Stimulated activated CD4-positive, alpha-beta T cell treated with anti-CD3 and anti-CD28 coated beads, Interleukin-2, amount 100 ng/mL, for 48 hours (primary cell): ENCODE results near the gene ARL15.

Source experiments
- DNase-seq, 2 donors: peaks; one replicate each; pipeline ENCODE4 v3.0.0-alpha.2; 2020

Gene ARL15

DNA sequence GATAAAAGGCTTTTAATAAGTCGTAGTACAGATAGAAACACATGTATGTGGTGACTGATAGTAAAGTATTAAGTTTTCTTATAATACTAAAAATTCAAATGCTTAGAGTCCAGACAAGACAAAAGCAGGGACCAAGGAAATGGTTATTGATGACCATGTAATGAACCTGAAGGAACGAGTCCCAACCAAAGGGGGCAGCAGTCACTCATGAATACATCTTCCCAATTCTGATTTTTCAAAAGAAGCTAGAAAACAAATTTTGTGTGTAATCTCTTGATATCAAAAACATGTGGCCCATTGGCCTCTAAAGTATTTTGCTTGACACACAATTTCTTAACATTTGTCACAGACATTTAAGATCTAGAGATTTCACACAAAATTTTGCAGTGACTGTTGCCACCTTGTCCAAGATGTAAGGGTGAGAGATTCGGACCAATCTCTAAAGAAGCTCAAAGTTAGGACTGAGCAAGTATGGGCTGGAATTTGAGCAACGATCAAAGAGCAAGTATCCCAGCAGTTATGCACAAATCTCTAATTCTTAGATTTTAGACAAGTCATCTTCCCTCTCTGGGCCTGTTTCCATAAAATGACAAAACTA, 66.8 kb downstream of the ARL15 start:
- DNase-seq: peak; percentile 16 to 18

DNA sequence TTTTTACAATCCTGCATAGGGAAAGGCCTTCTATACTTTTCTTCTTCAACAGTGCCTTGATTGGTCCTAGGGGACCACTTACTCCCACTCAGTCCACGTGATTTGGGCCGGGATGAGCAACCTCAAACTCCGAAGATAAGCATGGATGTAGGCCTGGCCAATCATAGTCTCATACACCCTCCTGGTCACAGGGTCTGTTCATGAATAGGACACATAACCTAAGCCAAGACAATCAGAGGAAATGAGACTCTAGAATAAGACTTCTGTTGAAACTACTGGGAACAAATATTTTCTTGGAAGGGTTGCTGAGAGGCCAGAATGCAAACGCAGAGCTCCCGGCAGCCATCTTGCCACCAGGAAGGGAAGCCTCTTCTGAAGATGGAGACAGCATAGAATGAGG, 68.1 kb downstream of the ARL15 start:
- no peak for DNase-seq

DNA sequence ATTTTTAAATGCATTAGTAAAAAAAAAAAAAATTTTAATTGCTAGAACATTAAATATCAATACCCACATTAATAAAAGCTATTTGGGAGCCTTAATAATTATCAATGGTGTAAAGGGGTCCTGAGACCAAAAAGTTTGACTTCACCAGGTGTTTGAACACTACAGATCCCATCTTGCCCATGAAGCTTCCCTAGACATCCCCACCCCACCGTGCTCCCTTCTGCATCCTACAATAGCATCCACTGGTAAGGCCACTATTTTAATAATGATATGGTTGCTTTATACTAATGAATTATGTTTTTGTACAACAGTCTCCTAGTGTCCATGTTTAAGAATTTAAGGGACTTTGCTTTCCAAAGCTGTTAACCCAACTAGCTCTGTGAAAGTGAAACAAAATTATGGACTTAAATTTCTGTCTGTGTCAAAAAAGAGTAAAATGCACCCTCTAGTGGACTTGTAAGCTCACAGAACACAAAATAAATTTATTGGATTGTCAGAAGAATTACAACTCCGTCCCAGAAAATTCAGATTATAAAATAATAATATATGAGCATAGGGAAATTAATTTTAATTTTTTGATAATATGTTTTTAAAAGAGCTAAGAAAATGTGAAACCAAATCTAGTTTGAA, 76.0 kb downstream of the ARL15 start:
- no peak for DNase-seq

DNA sequence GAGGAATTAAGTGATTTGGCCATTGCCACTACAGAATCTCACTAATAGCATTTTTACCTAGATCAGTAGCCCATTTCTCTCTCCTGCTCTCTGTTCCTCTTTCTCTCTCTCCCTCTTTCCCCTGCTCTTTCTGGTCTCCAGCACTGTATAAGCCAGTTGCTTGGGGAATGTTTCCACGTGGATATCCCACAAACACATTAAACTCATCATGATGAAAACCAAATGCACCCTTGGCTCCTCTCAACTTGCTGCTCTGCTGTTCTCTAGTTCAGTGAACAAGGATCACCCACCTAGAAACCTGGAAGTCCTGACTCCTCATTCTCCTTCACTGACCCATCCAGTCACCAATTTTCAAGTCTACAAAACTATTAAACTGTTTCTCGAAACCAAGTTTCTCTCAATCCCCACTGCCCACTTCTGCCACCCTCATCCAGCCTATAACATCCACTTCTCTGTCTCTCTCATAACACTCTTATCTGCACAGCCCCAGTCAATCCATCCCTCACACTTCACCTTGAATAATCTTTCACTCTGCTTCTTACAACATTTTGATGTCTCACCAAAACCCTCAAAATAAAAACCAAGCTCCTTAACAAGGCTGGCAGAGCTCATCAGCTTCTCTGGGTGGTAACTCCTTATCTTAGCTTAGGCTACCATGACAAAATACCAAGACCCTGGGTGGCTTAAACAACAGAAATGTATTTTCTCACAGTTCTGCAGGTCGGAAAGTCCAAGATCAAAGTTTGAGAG, 79.3 kb downstream of the ARL15 start:
- no peak for DNase-seq

DNA sequence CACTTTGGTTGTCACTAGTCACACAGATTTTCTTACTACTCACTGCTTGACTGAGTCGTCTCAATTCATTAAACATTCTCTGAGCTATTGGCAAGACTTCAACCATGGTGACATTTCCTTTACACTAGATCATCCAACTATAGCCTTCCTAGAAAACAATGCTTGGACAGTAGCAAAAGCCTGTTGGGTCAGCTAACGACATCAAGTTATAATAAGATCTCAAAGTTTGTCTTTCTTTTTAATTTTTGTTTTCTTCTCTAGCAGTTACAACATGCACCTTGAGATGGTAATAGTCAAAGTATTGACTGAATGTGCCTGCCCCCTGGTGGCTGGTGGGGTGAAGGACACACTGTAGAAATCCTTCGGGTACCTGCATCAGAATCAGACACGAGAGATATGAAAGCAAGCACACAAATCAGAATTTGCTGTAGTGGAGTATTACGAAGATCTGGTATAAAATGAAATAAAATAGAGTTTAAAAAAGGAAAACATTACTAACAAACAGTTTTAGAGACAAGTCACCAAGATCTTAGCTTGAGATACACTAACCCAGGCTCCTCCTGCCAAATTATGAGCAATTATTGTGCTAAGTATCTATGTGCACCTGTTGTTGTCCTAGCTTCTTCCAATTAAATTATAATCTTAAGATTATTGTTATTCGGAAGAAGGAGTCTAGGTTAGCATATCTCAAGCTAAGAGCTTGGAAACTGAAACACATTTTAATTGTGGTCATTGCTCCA, 81.2 kb downstream of the ARL15 start:
- peak; percentile 63 to 71 for DNase-seq

DNA sequence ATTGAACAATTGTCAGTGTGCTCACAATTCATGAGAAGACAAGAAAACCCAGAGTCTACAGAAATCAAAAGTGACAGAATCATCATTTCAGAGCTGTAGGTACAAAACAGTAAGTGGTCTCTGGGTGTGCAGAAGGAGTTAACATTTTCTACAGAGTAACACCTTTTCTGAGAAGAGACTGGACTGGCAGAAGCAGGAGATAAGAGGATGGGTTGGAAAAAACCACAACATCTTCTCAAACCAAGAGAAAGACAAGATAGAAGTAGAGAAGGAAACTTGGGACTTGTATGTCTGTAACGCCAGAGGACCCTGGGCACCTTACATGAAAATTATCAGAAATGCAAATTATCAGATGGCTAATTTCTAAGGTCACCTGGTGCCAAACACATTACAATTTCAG, 82.6 kb downstream of the ARL15 start:
- no peak for DNase-seq

DNA sequence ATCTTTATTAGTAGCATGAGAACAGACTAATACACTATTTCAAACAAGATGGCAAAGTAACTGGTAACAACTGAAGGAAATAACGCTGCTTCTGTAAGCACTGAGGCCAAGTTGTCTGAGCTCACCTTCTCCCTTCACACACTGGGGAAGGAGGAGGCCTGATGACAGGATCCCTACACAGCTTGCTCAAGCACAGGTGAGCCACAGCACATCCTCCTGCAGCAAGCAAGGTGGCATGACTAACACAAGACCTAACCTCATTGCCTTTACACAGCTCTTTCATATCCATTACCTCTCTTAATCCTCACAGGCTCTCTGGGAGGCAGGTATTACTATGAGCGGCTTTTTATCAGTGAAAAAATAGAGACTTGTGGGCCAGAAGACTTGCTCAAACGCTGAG, 83.3 kb downstream of the ARL15 start:
- DNase-seq: no peak

DNA sequence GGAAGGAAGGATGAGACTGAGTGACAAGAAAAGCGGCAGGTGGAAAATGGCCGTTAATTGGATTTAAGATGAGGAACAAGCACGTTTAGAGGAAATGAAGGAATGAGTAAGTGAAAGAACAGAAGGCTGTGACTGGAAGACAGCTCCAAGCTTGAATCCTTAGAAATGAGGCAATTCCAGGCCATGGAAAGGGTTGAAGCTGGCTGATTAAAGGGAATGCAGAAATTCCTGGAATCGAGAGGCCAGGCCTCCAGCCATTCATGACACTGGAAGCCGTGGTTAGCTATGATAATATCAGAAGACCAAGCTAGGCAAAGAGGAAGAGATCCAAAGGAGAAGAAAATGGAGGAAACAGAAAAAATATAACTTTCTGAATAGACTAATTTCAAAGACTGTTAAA, 84.2 kb downstream of the ARL15 start:
- DNase-seq: no peak

DNA sequence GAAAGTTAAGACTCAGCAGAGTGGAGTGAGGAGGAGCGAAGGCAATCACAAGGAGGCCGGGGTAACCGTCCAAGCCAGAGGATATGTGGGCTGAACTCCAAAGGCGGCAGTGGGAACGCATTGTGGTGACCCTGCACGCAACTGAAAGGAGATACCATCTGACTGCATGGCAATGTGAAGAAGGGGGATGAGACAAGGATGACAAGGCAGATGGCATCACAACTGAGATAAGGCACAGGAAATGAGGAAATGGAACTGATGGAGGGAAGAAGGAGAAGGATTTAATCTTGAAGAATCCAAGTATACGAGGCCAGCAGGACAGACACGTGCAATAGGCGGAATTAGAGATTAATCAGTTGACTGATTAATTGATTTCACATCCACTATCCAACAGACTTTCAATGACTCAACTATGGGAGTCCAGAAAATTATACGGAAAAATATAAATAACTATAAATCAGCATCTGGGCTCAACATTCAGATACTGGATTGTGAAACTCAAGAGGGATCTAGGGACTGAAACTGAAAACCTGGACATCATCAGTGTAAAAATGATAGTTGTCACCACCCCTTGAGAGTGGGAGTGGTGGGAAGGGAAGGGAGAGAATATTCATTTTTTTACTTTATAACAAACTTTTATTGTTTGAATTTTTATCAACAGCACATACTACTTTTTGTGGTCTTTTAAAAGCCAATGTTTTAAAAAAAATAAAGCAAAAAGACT, 86.1 kb downstream of the ARL15 start:
- no peak for DNase-seq

DNA sequence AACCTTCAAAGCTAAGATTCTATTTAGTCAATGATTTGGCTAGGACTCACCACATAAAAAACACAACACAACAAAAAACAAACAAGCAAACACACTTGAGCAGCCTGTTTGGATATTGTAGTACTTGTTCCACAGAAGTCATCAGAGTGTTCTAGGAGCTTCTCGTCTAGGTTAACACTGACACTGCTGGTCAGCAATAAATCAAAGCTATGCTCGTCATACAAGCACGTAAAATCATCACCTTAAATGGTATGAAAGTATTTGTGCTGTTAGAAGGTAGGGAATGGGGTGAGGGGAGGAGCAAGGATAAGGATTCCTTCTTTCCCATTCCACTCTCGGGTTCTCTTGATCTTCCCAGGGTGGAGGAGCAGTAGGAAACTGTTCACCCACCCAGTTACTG, 88.0 kb downstream of the ARL15 start:
- DNase-seq: no peak

DNA sequence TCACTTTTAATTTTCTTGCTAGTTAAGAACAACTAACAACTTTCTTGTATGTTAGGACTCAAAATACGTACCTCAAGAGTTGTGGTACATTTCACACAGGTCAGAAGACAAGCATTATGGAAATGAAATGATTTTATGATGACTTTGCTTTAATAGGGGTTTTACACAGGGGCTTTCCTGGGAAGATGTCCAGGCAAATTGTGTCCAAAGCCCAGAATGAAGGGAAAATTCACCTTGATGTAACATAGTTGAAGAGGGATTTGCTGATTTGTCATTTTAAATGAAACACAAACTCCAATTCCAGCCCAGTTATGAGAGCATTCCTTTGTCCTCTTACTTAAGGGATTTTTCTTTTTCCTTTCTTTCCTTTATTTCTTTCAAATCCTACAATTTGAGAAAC, 89.2 kb downstream of the ARL15 start:
- no peak for DNase-seq

DNA sequence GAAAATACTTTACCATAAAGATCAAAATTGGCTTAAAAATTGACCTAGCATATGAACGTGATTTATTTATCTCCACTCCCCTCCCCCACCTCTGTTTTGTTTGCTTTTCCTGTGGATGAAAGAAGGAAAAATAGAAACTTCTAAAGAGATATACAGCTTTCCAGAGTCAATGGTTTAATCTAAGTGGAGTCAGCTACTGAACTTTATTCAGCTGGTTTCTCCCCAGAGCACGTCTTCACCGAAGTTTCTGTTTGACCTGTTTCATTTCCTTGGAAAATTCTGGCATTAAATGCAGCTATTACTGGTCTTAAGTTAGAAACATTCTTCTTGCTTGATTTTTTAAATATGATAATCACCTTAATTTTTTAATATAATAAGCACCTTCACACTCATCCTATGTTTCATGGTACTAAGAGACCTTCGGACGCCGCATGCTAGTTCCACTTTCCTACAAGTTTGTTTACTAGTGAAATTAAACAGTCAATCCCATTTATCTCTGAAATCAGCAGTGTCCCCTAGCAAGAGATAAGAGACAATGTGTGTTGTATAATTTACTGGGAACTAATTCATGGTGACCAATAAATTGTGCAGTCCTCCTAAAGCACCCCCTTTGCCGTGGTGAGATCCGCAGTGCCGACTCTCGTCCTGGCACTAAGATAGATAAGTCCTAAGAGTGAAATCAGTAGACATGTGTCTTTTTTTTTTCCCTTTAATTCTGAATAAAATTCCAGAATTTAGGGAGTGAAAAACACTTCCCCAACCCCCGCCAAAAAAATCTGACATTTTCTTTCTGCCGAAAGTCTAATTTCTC, 89.9 kb downstream of the ARL15 start:
- no peak for DNase-seq

DNA sequence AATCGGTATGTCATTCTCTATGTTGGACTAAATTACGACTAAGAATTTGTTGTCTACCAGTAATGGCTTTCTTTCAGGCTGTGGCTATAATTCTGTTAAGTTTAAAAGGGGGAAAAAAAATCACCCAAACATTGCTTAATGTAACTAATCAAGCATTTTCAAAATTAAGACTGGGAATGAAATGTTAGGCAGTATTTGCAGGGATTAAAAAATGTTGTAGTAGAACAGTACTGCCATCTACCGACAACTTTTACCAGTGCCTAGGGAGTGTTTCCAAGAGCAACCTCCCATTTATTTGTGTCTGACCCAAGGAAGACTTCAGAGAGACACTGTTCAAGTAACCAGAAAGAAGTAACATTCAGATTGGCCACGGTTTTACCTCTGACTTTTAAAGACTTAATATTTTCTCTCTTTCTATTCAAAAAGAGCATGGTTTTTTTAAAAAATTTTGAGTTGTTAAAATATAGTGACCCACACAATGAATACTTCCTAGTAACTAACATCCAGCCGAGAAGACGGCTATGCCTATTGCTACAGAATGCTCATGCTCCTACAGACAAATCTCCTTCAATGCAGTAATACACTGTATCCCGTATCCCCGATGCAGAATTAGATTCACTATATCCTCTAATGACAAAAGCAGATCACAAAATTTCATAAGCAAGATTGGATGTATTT, 92.4 kb downstream of the ARL15 start:
- peak in 1 of 2 donors; percentile 10 for DNase-seq

DNA sequence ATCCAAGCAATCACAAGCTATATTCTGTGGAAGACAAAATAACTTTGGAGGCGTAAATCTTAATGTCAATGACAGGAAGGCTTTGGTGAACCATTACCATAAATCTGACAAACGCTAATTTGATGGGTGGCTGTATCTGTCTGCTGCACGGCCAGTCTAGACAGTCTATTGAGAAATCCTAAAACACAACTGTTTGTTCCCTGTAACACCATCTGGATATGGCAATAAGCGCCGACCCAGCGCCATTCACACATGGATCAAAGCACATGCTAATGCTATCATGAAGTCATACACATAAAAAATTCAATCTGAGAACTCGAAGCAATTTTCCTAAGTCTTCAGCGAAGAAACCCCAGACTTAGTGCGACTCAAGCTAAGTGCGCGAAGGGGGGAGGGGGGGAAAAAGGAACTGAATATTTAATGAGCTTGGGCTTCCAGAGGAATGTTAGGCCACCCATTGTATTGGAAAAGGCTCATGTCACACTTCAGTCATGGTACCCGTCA, 95.1 kb downstream of the ARL15 start:
- no peak for DNase-seq

DNA sequence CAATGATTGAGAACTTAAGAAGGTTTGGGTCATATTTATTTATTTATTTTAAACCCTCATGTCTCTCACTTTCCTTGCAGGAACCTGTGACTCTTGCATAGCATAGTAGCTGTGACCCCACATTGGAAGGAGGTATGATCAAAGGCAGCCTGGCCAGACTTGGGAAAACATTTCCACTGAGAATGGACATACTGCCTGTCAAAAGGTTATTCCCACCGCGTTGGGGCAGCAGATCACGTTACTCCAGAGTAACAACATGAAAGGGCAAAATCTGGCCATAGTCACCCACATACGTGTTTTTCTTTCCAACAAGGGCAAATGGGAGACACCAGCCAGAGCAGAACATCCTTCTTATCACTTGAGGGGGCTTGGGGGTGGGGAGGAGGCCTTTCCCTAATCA, 95.7 kb downstream of the ARL15 start:
- no peak for DNase-seq

DNA sequence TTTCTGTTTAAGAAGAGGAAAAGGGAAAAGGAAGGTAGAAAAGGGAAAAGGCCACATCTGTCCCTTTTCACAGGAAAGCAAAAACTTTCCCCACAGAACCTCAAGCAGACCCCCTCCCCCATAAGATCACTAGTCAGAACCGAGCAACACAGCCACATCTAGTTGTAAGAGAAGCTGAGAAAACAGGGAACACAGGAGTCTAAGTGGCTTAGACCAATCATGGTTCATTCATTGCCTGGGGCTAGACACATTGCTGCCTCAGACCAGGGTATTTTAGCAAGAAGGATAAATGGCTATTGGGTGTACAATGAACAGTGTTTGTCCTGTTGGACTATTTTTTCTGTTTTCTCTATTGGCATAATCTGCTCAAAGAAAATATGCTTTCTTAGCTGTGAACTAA, 98.0 kb downstream of the ARL15 start:
- no peak for DNase-seq

DNA sequence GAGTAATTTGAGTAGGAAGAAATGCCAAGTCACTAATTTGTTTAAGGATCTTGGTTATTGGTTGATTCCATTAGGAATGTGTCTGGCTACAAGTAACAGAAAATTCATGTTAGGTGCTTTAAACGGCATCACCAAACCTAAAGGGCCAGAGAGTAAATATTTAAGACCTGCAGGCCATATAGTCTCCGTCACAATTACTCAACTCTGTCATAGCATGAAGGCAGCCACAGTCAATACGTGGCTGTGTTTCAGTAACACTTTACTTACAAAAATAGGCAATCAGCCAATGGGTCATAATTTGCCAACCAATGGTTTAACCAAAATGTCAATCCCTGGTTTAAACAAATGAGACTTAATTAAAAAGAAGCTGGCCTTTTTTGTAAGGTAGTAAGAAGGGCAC, 98.5 kb downstream of the ARL15 start:
- no peak for DNase-seq

DNA sequence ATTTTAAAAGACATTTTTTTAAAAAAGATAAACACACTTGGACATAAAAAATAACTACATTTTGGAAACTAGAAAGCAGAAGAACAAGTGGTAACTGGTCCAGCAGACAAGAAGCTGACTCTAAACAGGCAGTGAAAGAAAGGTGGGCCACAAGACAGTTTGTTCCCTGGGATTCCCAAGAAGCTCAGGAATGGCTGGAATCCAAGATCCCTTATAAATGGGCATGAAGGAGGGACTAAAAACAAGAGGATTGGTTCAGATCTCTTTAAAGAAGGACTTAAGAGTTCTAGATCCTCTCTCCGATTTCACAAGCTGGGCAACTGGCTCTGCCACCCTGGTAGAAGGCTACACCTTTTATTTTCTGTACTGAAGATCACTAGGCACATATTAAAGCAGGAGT, 102.8 kb downstream of the ARL15 start:
- DNase-seq: no peak

DNA sequence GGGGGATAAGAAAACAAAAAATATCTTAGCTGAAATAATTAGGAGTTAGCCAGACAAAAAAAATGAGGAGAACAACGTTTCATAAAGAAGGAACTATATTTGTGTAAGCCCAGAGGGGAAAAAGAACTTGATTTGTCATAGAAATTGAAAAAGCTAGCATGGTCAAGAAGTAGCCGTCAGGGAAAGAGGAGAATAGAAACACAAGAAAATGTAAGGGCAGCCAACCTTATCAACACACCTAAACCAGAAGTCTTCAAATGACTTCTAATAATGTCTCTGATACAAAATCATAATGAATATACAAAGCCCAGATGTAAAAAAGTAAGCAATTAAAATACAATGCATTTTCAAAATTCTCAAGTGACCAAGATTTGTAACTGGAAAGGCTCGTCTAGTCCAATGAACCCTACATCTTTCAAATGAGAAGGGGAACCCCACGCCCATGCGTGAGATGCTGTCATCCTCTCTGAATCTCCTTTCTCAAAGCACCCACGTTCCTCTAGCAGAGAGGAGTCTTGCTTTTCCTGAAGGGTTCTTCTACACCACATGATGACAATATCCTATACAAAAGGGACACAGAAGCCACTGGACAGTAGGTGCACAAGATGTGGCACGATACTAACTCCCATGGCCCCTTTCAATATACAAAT, 103.7 kb downstream of the ARL15 start:
- DNase-seq: no peak

DNA sequence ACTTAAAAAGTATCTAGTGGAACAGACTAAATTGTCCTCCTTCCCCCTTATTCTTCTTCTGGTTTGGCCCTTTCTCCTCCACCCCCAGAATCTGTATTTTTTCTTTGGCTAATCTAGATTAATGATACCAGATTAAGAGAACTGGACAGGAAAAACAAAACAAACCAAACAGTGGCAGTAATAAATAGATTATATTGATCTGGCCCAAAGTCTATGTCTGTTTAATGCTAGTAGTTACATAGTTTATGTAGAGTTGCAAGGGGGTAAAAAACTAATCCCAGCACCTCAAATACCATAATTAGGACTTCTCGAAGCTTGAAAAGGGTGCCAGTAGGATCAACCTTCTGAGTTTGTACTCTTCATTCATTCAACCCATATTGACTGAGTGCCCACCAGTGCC, 104.5 kb downstream of the ARL15 start:
- DNase-seq: no peak

DNA sequence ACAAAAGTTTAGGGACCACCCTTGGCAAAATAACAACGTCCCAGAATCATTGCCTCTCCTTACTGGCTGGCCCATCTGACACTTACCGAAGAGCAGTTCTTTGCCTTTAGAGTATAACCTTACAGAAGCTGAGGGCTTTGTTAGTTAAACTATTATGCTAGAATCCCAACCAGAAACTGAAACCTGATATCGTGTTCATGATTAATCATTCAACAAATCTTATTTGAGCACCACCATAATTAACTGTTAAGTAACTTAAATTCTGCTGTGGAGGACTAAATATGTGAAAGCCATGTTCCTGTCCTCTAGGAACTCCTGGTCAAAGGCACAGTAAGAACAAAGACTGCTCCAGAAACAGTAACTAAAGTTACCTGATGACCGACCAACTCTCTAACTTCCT, 104.9 kb downstream of the ARL15 start:
- no peak for DNase-seq
